Common myeloid progenitor, CD34-positive (primary cell): ENCODE measurements around the gene RERE.

ENCODE experiments used
- CTCF ChIA-PET: fragments of 350-600 bp; sonication (Branson Sonifier 250); formaldehyde crosslinking; loops from one replicate; lab custom pipeline; 2021; ENCODE audit warnings: antibody characterized with exemption; lab: Charles Lee
- POLR2A ChIA-PET: fragments of 350-600 bp; sonication (Branson Sonifier 250); formaldehyde crosslinking; loops from one replicate; lab custom pipeline; 2021; ENCODE audit warnings: antibody characterized with exemption; lab: Charles Lee
- DNase-seq, 3 donors: peaks; one replicate each; pipeline versions ENCODE4 v3.0.0 to v3.0.0-alpha.2; 2013
- H3K27ac ChIP-seq, 2 experiments: 1 replicate in 1 of 2; 2 replicates in 1 of 2; pipeline ENCODE4 v1.7.0; 2013; ENCODE audit warnings: inconsistent platforms in 2 of 2, low read length in 2 of 2, mild to moderate bottlenecking in 2 of 2, low read depth in 1 of 2, moderate library complexity in 1 of 2; ENCODE audit not compliant: severe bottlenecking in 2 of 2, insufficient read depth in 1 of 2, poor library complexity in 1 of 2
- H3K27me3 ChIP-seq, 5 experiments: replicated peaks in 2 of 5; 1 replicate in 3 of 5; 2 replicates in 2 of 5; pipeline versions ENCODE4 v1.6.1 to v1.7.0; 2013; ENCODE audit warnings: low read length in 4 of 5, mild to moderate bottlenecking in 2 of 5, moderate library complexity in 2 of 5, inconsistent platforms in 1 of 5; ENCODE audit not compliant: insufficient read depth in 5 of 5, control insufficient read depth in 4 of 5
- H3K36me3 ChIP-seq, 4 experiments: 1 replicate in 2 of 4; 2 replicates in 2 of 4; pipeline versions ENCODE4 v1.6.1 to v1.7.0; 2013; ENCODE audit warnings: low read length in 3 of 4, control low read depth in 1 of 4, mild to moderate bottlenecking in 1 of 4; ENCODE audit not compliant: control insufficient read depth in 4 of 4, insufficient read depth in 4 of 4
- H3K4me1 ChIP-seq, 4 experiments: 1 replicate in 3 of 4; 2 replicates in 1 of 4; pipeline versions ENCODE4 v1.6.1 to v1.7.1; 2013; ENCODE audit warnings: low read length in 3 of 4, mild to moderate bottlenecking in 3 of 4, control low read depth in 1 of 4, inconsistent platforms in 1 of 4, moderate library complexity in 1 of 4; ENCODE audit not compliant: control insufficient read depth in 4 of 4, insufficient read depth in 4 of 4; ENCODE audit errors: control extremely low read depth in 1 of 4
- H3K4me3 ChIP-seq, 7 experiments: 1 replicate in 4 of 7; 2 replicates in 3 of 7; pipeline versions ENCODE4 v1.5.1 to v1.7.0; 2013; ENCODE audit warnings: mild to moderate bottlenecking in 7 of 7, low read length in 6 of 7, moderate library complexity in 6 of 7, inconsistent platforms in 2 of 7, low read depth in 2 of 7, control low read depth in 1 of 7; ENCODE audit not compliant: insufficient read depth in 4 of 7, control insufficient read depth in 1 of 7; ENCODE audit errors: extremely low read depth in 1 of 7
- H3K9me3 ChIP-seq, 5 experiments: 1 replicate in 4 of 5; 2 replicates in 1 of 5; pipeline versions ENCODE4 v1.6.1 to v1.7.1; 2013; ENCODE audit warnings: low read length in 4 of 5, mild to moderate bottlenecking in 2 of 5, inconsistent platforms in 1 of 5, low read depth in 1 of 5, moderate library complexity in 1 of 5; ENCODE audit not compliant: control insufficient read depth in 4 of 5, insufficient read depth in 2 of 5; ENCODE audit errors: control extremely low read depth in 1 of 5
- WGBS: methylation state at CpG from one replicate; pipeline ENCODE4 v1.1.5; 2013; ENCODE audit not compliant: insufficient coverage; 5-methylcytosine and 5-hydroxymethylcytosine counted together

The RERE gene

GRCh38 chr1:8371372-8371991 is 446.0 kb downstream of the RERE start:
- ChIA-PET POLR2A (no interaction called here), CTCF (interaction anchor here (0.9 kb wide), 1 partner anchor 38 kb away, joined by 4 read pairs; no protein-coding TSS in a partner anchor)
- no peak for DNase-seq
- H3K36me3 ChIP-seq = peaks cover 5 to 45% (median 19%) of the 10 kb centered on the region in 4 experiments
- 80% methylated on average over 5 of the region's 9 CpGs for WGBS
- H3K9me3 ChIP-seq = no peaks in the 10 kb centered on the region
- no peaks in the 10 kb centered on the region for H3K27me3 ChIP-seq
- H3K27ac ChIP-seq = no peak overlapping the region
- H3K4me3 ChIP-seq = no peak overlapping the region
- H3K4me1 ChIP-seq = peaks cover 0 to 8% (median 2%) of the 10 kb centered on the region in 4 experiments

- POLR2A ChIA-PET = no interaction called here
- WGBS = 78% methylated on average over 3 of the region's 5 CpGs
- Histone ChIP-seq H3K36me3 (peaks cover 5 to 50% (median 25%) of the 10 kb centered on the region in 4 experiments), H3K4me1 (peaks cover 0 to 8% (median 2%) of the 10 kb centered on the region in 4 experiments), H3K4me3 (no peak overlapping the region), H3K9me3 (no peaks in the 10 kb centered on the region), H3K27ac (no peak overlapping the region), H3K27me3 (no peaks in the 10 kb centered on the region)
- CTCF ChIA-PET = interaction anchor here (0.6 to 1.2 kb wide), 3 partner anchors 10 to 119 kb away, joined by 3 to 4 read pairs (median 3); no protein-coding TSS in a partner anchor
- DNase-seq = no peak
Measured at GRCh38 chr1:8370905-8371315, 446.5 kb downstream of the RERE start.

DNA sequence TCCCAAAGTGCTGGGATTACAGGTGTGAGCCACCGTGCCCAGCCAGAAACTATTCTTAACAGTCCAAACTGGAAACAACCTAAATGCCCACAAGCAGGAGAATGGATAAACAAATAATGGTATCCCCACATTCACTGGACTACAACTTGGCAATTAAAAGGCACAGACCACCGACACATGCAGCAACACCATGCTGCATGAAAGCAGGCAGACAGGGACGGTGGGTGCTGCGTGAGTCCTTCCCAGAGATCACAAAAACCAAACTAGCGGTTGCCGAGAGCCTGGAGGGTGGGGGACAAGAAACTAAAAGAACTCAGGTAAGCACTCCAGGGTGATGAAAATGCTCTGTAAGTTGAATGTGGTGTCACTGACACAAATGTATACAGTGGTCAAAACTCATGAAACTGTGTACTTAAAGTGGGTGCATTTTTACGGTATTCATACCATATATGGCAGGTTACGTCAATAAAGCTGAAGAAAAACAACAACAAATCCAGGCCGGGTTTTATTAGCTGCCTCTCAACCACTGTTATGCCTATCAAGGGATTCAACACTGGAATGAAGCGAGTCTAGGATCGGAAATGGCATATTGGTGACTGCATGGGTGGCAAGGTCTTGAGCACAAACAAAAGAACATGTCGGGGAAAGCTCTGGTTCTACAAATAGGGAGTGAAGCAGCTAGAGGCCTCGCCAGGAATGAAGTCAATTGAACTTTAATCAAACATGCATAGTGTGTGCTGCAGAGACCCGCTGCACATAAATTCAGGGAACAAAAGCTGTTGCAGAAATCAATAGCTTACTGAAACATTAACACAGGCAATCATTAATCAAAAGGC is 447.2 kb downstream of the RERE start:
- H3K27ac ChIP-seq = no peak overlapping the region
- H3K4me3 ChIP-seq = no peak overlapping the region
- peaks cover 6 to 57% (median 30%) of the 10 kb centered on the region in 4 experiments for H3K36me3 ChIP-seq
- DNase-seq = no peak
- ChIA-PET CTCF (interaction anchor here (0.6 to 1.2 kb wide), 3 partner anchors 11 to 120 kb away, joined by 3 to 4 read pairs (median 3); no protein-coding TSS in a partner anchor), POLR2A (interaction anchor here (0.7 kb wide), 1 partner anchor 9 kb away, joined by 3 read pairs; no protein-coding TSS in a partner anchor)
- peaks cover 0 to 8% (median 2%) of the 10 kb centered on the region in 4 experiments for H3K4me1 ChIP-seq
- H3K9me3 ChIP-seq = no peaks in the 10 kb centered on the region
- H3K27me3 ChIP-seq = no peaks in the 10 kb centered on the region
- WGBS = 96% methylated on average over 13 of the region's 14 CpGs

- Histone ChIP-seq H3K9me3 (no peaks in the 10 kb centered on the region), H3K27me3 (no peaks in the 10 kb centered on the region), H3K36me3 (peaks cover 10 to 62% (median 37%) of the 10 kb centered on the region in 4 experiments), H3K4me1 (peaks cover 0 to 5% (median 0%) of the 10 kb centered on the region in 4 experiments), H3K27ac (no peak overlapping the region), H3K4me3 (no peak overlapping the region)
- DNase-seq = peak in 1 of 3 donors; percentile 11
- WGBS = no CpG with 5 or more reads among the region's 5 CpGs
- ChIA-PET POLR2A (interaction anchor here (0.7 kb wide), 1 partner anchor 14 kb away, joined by 3 read pairs; no protein-coding TSS in a partner anchor), CTCF (interaction anchor here (3.5 kb wide), 1 partner anchor 18 kb away, joined by 12 read pairs; no protein-coding TSS in a partner anchor)
Measured at GRCh38 chr1:8368956-8369639, 448.3 kb downstream of the RERE start.

GRCh38 chr1:8367571-8368194 is 449.8 kb downstream of the RERE start:
- peaks cover 0 to 5% (median 0%) of the 10 kb centered on the region in 4 experiments for H3K4me1 ChIP-seq

GRCh38 chr1:8365661-8366362 is 451.6 kb downstream of the RERE start:
- Histone ChIP-seq H3K9me3 (no peaks in the 10 kb centered on the region), H3K27ac (no peak overlapping the region), H3K4me1 (peaks cover 0 to 5% (median 0%) of the 10 kb centered on the region in 4 experiments), H3K36me3 (peaks cover 25 to 68% (median 47%) of the 10 kb centered on the region in 4 experiments), H3K4me3 (no peak overlapping the region), H3K27me3 (no peaks in the 10 kb centered on the region)
- no peak for DNase-seq
- 97% methylated on average over 17 of the region's 24 CpGs for WGBS
- POLR2A ChIA-PET = no interaction called here
- CTCF ChIA-PET = interaction anchor here (1.1 to 3.5 kb wide), 2 partner anchors 8 to 14 kb away, joined by 3 to 12 read pairs; no protein-coding TSS in a partner anchor

More at GRCh38 chr1:8367571-8368194, 449.8 kb downstream of the RERE start:
- Histone ChIP-seq H3K27me3 (no peaks in the 10 kb centered on the region), H3K27ac (no peak overlapping the region), H3K9me3 (no peaks in the 10 kb centered on the region), H3K4me3 (no peak overlapping the region), H3K36me3 (peaks cover 15 to 58% (median 39%) of the 10 kb centered on the region in 4 experiments)
- 100% methylated on average over 8 of the region's 8 CpGs for WGBS
- ChIA-PET CTCF (interaction anchor here (2.0 to 3.5 kb wide), 2 partner anchors 16 to 353 kb away, joined by 5 to 12 read pairs; no protein-coding TSS in a partner anchor), POLR2A (no interaction called here)
- DNase-seq = no peak
